IMR-90 (cell line): ENCODE data around the gene FNDC3B. TPM values are rescaled to one million over a fixed set of nuclear protein-coding genes. Genes with fewer than 3 reads are reported as not detected.

Experiments used
- ATAC-seq: fragments of 200-7000 bp; cut with Tn5 transposase; 2 replicates; pipeline ENCODE4 v1.9.1; 2020; ENCODE audit warnings: low read depth, mild to moderate bottlenecking, moderate library complexity
- BruUV-seq: library from RNA; stranded (reverse); fragments of 400-500 nt; replicated peaks from 2 replicates; lab custom pipeline; 2021; lab: Mats Ljungman, UMichigan
- CTCF ChIA-PET: fragments of 300-600 bp; formaldehyde crosslinking; extraction: SDS; loops from one replicate; lab custom pipeline; 2021; ENCODE audit warnings: antibody characterized with exemption; lab: Yijun Ruan, JAX
- POLR2A ChIA-PET: fragments of 300-600 bp; sonication (Branson Sonifier 250); formaldehyde crosslinking; loops from one replicate; lab custom pipeline; 2022; ENCODE audit warnings: antibody characterized with exemption; ENCODE audit not compliant: unreplicated experiment; lab: Charles Lee
- DNase-seq: peaks from one replicate; pipeline ENCODE4 v3.0.0; 2013
- H2AFZ ChIP-seq: replicated peaks from 2 replicates; pipeline ENCODE3; 2013; ENCODE audit warnings: low read length, mild to moderate bottlenecking; ENCODE audit not compliant: poor library complexity
- H2AK5ac ChIP-seq: 2 replicates; pipeline ENCODE4 v1.6.1; 2013; ENCODE audit warnings: low read depth, low read length, inconsistent platforms
- H2AK9ac ChIP-seq: replicated peaks from 2 replicates; pipeline ENCODE3; 2013; ENCODE audit warnings: mild to moderate bottlenecking, low read depth, low read length, moderate library complexity; ENCODE audit not compliant: poor library complexity
- H2BK120ac ChIP-seq: 2 replicates; pipeline ENCODE4 v1.6.1; 2013; ENCODE audit warnings: low read depth, low read length, inconsistent platforms
- H2BK15ac ChIP-seq: 3 replicates; pipeline ENCODE4 v1.6.1; 2013; ENCODE audit warnings: low read depth, low read length, inconsistent platforms
- H2BK20ac ChIP-seq: 2 replicates; pipeline ENCODE4 v1.6.1; 2013; ENCODE audit warnings: low read depth, mild to moderate bottlenecking, inconsistent platforms, low read length, moderate library complexity
- H2BK5ac ChIP-seq: 2 replicates; pipeline ENCODE4 v1.6.1; 2013; ENCODE audit warnings: mild to moderate bottlenecking, low read depth, low read length, inconsistent platforms; ENCODE audit not compliant: poor library complexity, severe bottlenecking
- H3K14ac ChIP-seq: replicated peaks from 2 replicates; pipeline ENCODE4 v1.6.1; 2013; ENCODE audit warnings: low read depth, low read length, inconsistent platforms
- H3K18ac ChIP-seq: 2 replicates; pipeline ENCODE4 v1.6.1; 2013; ENCODE audit warnings: low read depth, low read length, control low read depth
- H3K23ac ChIP-seq: 2 replicates; pipeline ENCODE4 v1.6.1; 2013; ENCODE audit warnings: low read depth, low read length, inconsistent platforms
- H3K27ac ChIP-seq: 2 replicates; pipeline ENCODE4 v1.5.1; 2013; ENCODE audit warnings: mild to moderate bottlenecking, control low read depth, low read length; ENCODE audit not compliant: insufficient read depth
- H3K27me3 ChIP-seq: 2 replicates; pipeline ENCODE4 v1.6.1; 2013; ENCODE audit warnings: low read length; ENCODE audit not compliant: control insufficient read depth, insufficient read depth
- H3K36me3 ChIP-seq: 2 replicates; pipeline ENCODE4 v1.6.1; 2013; ENCODE audit warnings: low read length, mixed read lengths; ENCODE audit not compliant: control insufficient read depth, insufficient read depth
- H3K4ac ChIP-seq: 2 replicates; pipeline ENCODE4 v1.6.1; 2013; ENCODE audit warnings: low read depth, low read length, inconsistent platforms
- H3K4me1 ChIP-seq: 2 replicates; pipeline ENCODE4 v1.6.1; 2013; ENCODE audit warnings: low read length, mixed read lengths; ENCODE audit not compliant: control insufficient read depth, insufficient read depth
- H3K4me2 ChIP-seq: 2 replicates; pipeline ENCODE4 v1.6.1; 2013; ENCODE audit warnings: low read depth, mild to moderate bottlenecking, control low read depth, low read length, moderate library complexity
- H3K4me3 ChIP-seq: 2 replicates; pipeline ENCODE4 v1.5.1; 2013; ENCODE audit warnings: low read depth, mild to moderate bottlenecking, control low read depth, low read length, moderate library complexity; ENCODE audit not compliant: insufficient read depth
- H3K56ac ChIP-seq: 2 replicates; pipeline ENCODE4 v1.6.1; 2013; ENCODE audit warnings: low read length, inconsistent platforms; ENCODE audit not compliant: insufficient read depth; ENCODE audit errors: extremely low read depth
- H3K79me1 ChIP-seq, 2 experiments: 2 replicates each; pipeline ENCODE4 v1.6.1; 2013; ENCODE audit warnings: low read length in 2 of 2, inconsistent platforms in 1 of 2, low read depth in 1 of 2
- H3K9ac ChIP-seq: 2 replicates; pipeline ENCODE4 v1.6.1; 2013; ENCODE audit warnings: low read depth, low read length, control low read depth
- H3K9me1 ChIP-seq: 2 replicates; pipeline ENCODE4 v1.6.1; 2013; ENCODE audit warnings: low read length, inconsistent platforms; ENCODE audit not compliant: insufficient read depth
- H3K9me3 ChIP-seq: 2 replicates; pipeline ENCODE4 v1.6.1; 2013; ENCODE audit warnings: low read length; ENCODE audit not compliant: control insufficient read depth, insufficient read depth
- H4K20me1 ChIP-seq: 2 replicates; pipeline ENCODE4 v1.6.1; 2013; ENCODE audit warnings: low read length, inconsistent platforms; ENCODE audit not compliant: insufficient read depth
- H4K5ac ChIP-seq: 2 replicates; pipeline ENCODE4 v1.6.1; 2013; ENCODE audit warnings: mild to moderate bottlenecking, low read depth, low read length, control low read depth
- H4K8ac ChIP-seq, 2 experiments: 2 replicates each; pipeline ENCODE4 v1.6.1; 2013; ENCODE audit warnings: low read depth in 2 of 2, low read length in 2 of 2, control low read depth in 1 of 2, inconsistent platforms in 1 of 2
- H4K91ac ChIP-seq: 2 replicates; pipeline ENCODE4 v1.6.1; 2013; ENCODE audit warnings: low read depth, low read length, inconsistent platforms; ENCODE audit not compliant: insufficient read depth
- BHLHE40 ChIP-seq: fragments of 150-350 bp; IDR thresholded peaks from 2 replicates; pipeline ENCODE4 v1.6.1; 2016; ENCODE audit warnings: mild to moderate bottlenecking, low read depth, low read length
- CEBPB ChIP-seq: IDR thresholded peaks from 2 replicates; pipeline ENCODE4 v1.6.1; 2012; ENCODE audit warnings: low read depth, low read length, improper control_type of control experiment
- CHD1 ChIP-seq: IDR thresholded peaks from 2 replicates; pipeline ENCODE4 v1.6.1; 2012; ENCODE audit warnings: low read depth, low read length, improper control_type of control experiment
- FOS ChIP-seq: fragments of 150-350 bp; IDR thresholded peaks from 2 replicates; pipeline ENCODE4 v1.6.1; 2016; ENCODE audit warnings: low read depth, low read length
- MAFK ChIP-seq: IDR thresholded peaks from 2 replicates; pipeline ENCODE4 v1.6.1; 2012; ENCODE audit warnings: low read depth, low read length, improper control_type of control experiment
- MAZ ChIP-seq: IDR thresholded peaks from 2 replicates; pipeline ENCODE4 v1.6.1; 2012; ENCODE audit warnings: low read depth, mild to moderate bottlenecking, low read length, improper control_type of control experiment, moderate library complexity, borderline replicate concordance
- MXI1 ChIP-seq: IDR thresholded peaks from 2 replicates; pipeline ENCODE4 v1.6.1; 2012; ENCODE audit warnings: low read depth, mild to moderate bottlenecking, low read length, moderate library complexity, borderline replicate concordance
- NFE2L2 ChIP-seq: fragments of 150-350 bp; IDR thresholded peaks from 2 replicates; pipeline ENCODE4 v1.6.1; 2016; ENCODE audit warnings: low read depth, mild to moderate bottlenecking, low read length
- POLR2A ChIP-seq: IDR thresholded peaks from 2 replicates; pipeline ENCODE4 v1.6.1; 2012; ENCODE audit warnings: mild to moderate bottlenecking, low read depth, low read length
- RAD21 ChIP-seq: IDR thresholded peaks from 2 replicates; pipeline ENCODE4 v1.6.1; 2012; ENCODE audit warnings: low read length, improper control_type of control experiment
- RFX5 ChIP-seq: IDR thresholded peaks from 2 replicates; pipeline ENCODE4 v1.8.0; 2012; ENCODE audit warnings: low read depth, mild to moderate bottlenecking, low read length, moderate library complexity
- SMC3 ChIP-seq: fragments of 150-350 bp; IDR thresholded peaks from 2 replicates; pipeline ENCODE4 v1.6.1; 2016; ENCODE audit warnings: low read depth, mild to moderate bottlenecking, antibody characterized with exemption, low read length, moderate library complexity
- WGBS, 2 experiments: methylation state at CpG; one replicate each; pipeline versions ENCODE4 v1.1.5 to v1.1.7; 2013; ENCODE audit warnings: missing lambda C conversion rate in 2 of 2; ENCODE audit not compliant: insufficient read length in 1 of 2; ENCODE audit errors: extremely low coverage in 2 of 2; 5-methylcytosine and 5-hydroxymethylcytosine counted together
- dilution Hi-C: fragments of 300-500 bp; cut with HindIII; formaldehyde crosslinking; loops from one replicate; pipeline ENCODE4 v1.14.3; 2018; ENCODE audit warnings: low sequenced_read_pairs; ENCODE audit not compliant: unreplicated experiment
- in situ Hi-C: fragments of 300-500 bp; cut with MboI; formaldehyde crosslinking; loops from 3 replicates; pipeline ENCODE4 v1.14.3; 2019; ENCODE audit warnings: low sequenced_read_pairs, inconsistent platforms, mixed read lengths
- intact Hi-C: fragments of 100-400 bp; cut with micrococcal nuclease; formaldehyde crosslinking; loops from 2 replicates; pipeline ENCODE4 v1.10.0; 2022
- polyA plus RNA-seq, 3 experiments: library from polyadenylated mRNA; depleted of rRNA; stranded (reverse); fragments of >200 nt; gene quantifications; 2 replicates each; pipeline ENCODE4 v1.2.3, GENCODE V29; 2012; ENCODE audit warnings: low replicate concordance in 1 of 3
- total RNA-seq: library from RNA; depleted of rRNA; stranded (reverse); fragments of >200 nt; gene quantifications from 2 replicates; pipeline ENCODE4 v1.2.3, GENCODE V29; 2012

The FNDC3B gene
- total and polyA plus RNA-seq, 2 of the 4 experiments (the other 2 are of a cell fraction) = 23.9 to 150 TPM

DNA sequence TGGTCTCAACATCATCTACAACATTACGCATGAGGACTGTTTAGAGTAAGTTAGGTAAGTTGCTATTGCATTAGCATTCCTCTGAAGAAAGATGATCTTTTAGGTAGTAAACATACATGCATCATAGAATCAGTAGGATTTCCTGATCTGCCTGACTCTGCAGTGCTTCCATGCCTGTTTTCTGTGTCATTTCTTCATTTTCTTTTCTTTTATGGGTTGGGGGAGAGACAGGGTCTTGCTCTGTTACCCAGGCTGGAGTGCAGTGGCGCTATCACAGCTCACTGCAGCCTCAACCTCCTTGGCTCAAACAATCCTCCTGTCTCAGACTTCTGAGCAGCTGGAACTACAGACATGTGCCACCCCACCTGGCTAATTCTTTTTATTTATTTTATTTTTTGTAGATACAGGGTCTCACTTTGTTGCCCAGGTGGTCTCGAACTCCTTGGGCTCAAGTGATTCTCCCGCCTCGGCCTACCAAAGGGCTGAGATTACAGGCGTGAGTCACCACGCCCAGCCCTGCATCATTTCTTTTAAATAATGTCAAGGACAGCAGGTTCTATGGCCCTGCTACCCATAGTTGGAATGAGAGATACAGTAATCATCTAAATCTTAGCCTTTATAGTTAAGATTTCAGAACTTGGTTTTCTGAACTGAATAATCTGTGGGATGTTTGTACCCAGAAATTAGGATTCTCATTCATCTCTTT lies 224.6 kb downstream of the FNDC3B start:
- Histone ChIP-seq H2BK120ac (no peak overlapping the region), H3K27me3 (no peaks in the 10 kb centered on the region), H4K8ac (no peak overlapping the region), H3K14ac (no peak overlapping the region), H3K4me1 (peaks cover 11% of the 10 kb centered on the region), H4K20me1 (peaks cover 17% of the 10 kb centered on the region), H2BK15ac (no peak overlapping the region), H4K5ac (no peak overlapping the region), H3K18ac (no peak overlapping the region), H2AK5ac (no peak overlapping the region), H3K9me3 (no peaks in the 10 kb centered on the region), H3K23ac (no peak overlapping the region), H3K4ac (no peak overlapping the region), H2AFZ (no peak overlapping the region), H3K4me2 (no peak overlapping the region), H2BK20ac (no peak overlapping the region), H3K36me3 (peaks cover 22% of the 10 kb centered on the region), H3K4me3 (no peak overlapping the region), H4K91ac (no peak overlapping the region), H2AK9ac (no peak overlapping the region), H2BK5ac (no peak overlapping the region), H3K56ac (no peak overlapping the region), H3K9me1 (peaks cover 4% of the 10 kb centered on the region), H3K79me1 (peaks cover 40 to 58% of the 10 kb centered on the region in 2 experiments), H3K27ac (no peak overlapping the region), H3K9ac (no peak overlapping the region)
- ChIA-PET POLR2A (no interaction called here), CTCF (no interaction called here)
- DNase-seq = no peak
- TF ChIP-seq CHD1 (no peak), SMC3 (no peak), MAZ (no peak), POLR2A (no peak), CEBPB (no peak), MAFK (no peak), MXI1 (no peak), FOS (no peak), NFE2L2 (no peak), BHLHE40 (no peak), RAD21 (no peak), RFX5 (no peak)
- in situ Hi-C loops = no loop called here
- dilution Hi-C loops = no loop called here
- no peak for ATAC-seq
- WGBS, 2 experiments = no CpG with 5 or more reads among the region's 7 CpGs
- intact Hi-C loops = no loop called here
- BruUV-seq = no TSS peak
